Measurements from ENCODE around the gene KIR2DL4. TPM values are rescaled to one million over a fixed set of nuclear protein-coding genes. Genes with fewer than 3 reads are reported as not detected.
"Not testable (repeated sequence)": the region's sequence is repeated elsewhere in the genome, so short reads cannot be mapped to it uniquely, and the experiment has no call there.

The KIR2DL4 gene
- total and polyA plus RNA-seq, 4 donors, result 0.10 to 0.25 TPM; not detected in 2

DNA sequence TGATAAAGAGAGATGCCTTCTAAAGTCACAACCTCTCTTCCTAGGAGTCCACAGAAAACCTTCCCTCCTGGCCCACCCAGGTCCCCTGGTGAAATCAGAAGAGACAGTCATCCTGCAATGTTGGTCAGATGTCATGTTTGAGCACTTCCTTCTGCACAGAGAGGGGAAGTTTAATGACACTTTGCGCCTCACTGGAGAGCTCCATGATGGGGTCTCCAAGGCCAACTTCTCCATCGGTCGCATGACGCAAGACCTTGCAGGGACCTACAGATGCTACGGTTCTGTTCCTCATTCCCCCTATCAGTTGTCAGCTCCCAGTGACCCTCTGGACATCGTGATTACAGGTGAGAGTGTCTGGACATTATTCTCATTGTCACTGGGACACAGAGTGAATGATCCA lies 15.3 kb upstream of the KIR2DL4 start:
- not testable (repeated sequence) for H3K4me3 ChIP-seq (ENCODE audit: low read depth in 1 of 3, low read length in 3 of 3); DNase-seq (ENCODE audit: low spot score); H3K9me3 ChIP-seq (ENCODE audit: control insufficient read depth in 4 of 4, low read length in 3 of 4); H3K27me3 ChIP-seq (ENCODE audit: control insufficient read depth in 4 of 4, insufficient read depth in 4 of 4, low read length in 3 of 4); H3K9ac ChIP-seq (ENCODE audit: low read depth in 1 of 2, low read length in 2 of 2); H3K4me1 ChIP-seq (ENCODE audit: control insufficient read depth in 4 of 4, insufficient read depth in 4 of 4, low read length in 3 of 4); H3K36me3 ChIP-seq (ENCODE audit: control insufficient read depth in 4 of 4, insufficient read depth in 3 of 4, low read depth in 1 of 4, low read length in 3 of 4); H3K27ac ChIP-seq (ENCODE audit: low read depth in 1 of 2, low read length in 2 of 2)
- WGBS, result 72% methylated on average over 6 of the region's 6 CpGs

DNA sequence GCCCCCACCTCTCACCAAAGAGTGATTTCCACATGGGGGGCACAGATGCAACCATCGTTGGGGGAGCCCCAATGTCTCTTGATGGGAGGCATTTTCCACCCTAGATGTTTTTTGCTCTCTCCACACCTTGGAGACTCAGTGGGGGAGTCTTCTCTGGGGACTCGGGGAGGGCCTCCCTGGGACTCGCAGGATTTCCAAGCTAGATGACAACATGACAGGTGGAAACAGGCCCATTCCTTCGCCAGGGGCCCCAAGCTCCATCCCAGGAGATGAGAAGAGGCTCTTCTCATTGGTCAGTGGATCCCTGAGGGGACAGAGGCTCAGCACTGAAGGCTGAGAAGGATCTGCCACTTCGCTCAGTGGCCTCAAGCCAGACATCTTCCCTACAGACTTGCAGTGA lies 12.7 kb upstream of the KIR2DL4 start:
- H3K36me3 ChIP-seq (ENCODE audit: control insufficient read depth in 4 of 4, insufficient read depth in 3 of 4, low read depth in 1 of 4, low read length in 3 of 4), result no peaks in the 10 kb centered on the region
- TF ChIP-seq, protein P1, sequence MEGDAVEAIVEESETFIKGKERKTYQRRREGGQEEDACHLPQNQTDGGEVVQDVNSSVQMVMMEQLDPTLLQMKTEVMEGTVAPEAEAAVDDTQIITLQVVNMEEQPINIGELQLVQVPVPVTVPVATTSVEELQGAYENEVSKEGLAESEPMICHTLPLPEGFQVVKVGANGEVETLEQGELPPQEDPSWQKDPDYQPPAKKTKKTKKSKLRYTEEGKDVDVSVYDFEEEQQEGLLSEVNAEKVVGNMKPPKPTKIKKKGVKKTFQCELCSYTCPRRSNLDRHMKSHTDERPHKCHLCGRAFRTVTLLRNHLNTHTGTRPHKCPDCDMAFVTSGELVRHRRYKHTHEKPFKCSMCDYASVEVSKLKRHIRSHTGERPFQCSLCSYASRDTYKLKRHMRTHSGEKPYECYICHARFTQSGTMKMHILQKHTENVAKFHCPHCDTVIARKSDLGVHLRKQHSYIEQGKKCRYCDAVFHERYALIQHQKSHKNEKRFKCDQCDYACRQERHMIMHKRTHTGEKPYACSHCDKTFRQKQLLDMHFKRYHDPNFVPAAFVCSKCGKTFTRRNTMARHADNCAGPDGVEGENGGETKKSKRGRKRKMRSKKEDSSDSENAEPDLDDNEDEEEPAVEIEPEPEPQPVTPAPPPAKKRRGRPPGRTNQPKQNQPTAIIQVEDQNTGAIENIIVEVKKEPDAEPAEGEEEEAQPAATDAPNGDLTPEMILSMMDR (IDR thresholded peaks at IDR 0.05; ENCODE audit: low read depth, low read length, missing input control), result no peak
- WGBS, result 62% methylated on average over 5 of the region's 5 CpGs

DNA sequence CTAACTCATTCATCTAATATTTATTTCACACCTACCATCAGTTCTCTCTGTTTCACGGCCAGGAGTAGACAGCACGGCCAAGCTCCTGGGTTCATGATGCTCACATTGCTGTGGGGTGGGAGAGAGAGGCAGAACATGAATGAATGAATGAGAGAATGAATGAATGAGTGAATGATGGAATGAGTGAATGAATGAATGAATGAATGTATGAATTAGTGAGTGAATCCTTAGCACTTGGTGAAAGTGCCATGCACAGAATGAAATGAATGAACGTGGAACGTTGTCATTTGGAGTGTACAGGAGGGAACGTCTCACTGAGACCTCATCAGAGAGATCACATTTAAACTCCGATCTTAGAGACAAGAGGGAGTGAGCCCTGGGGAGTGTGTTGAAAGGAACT lies 11.9 kb upstream of the KIR2DL4 start:
- H3K4me3 ChIP-seq (ENCODE audit: low read depth in 1 of 3, low read length in 3 of 3), result no peak overlapping the region
- 83% methylated on average over 6 of the region's 6 CpGs for WGBS
- no peak overlapping the region for H3K27ac ChIP-seq (ENCODE audit: low read depth in 1 of 2, low read length in 2 of 2)
- H3K4me1 ChIP-seq (ENCODE audit: control insufficient read depth in 4 of 4, insufficient read depth in 4 of 4, low read length in 3 of 4), result no peaks in the 10 kb centered on the region
- no peak for DNase-seq (ENCODE audit: low spot score)
- H3K9ac ChIP-seq (ENCODE audit: low read depth in 1 of 2, low read length in 2 of 2), result no peak overlapping the region
- no peaks in the 10 kb centered on the region for H3K27me3 ChIP-seq (ENCODE audit: control insufficient read depth in 4 of 4, insufficient read depth in 4 of 4, low read length in 3 of 4)
- H3K36me3 ChIP-seq (ENCODE audit: control insufficient read depth in 4 of 4, insufficient read depth in 3 of 4, low read depth in 1 of 4, low read length in 3 of 4), result no peaks in the 10 kb centered on the region
- no peaks in the 10 kb centered on the region for H3K9me3 ChIP-seq (ENCODE audit: control insufficient read depth in 4 of 4, low read length in 3 of 4)
- TF ChIP-seq GABPA (IDR thresholded peaks at IDR 0.05 in 1 of 2, conservative IDR thresholded peaks at IDR 0.05 in 1 of 2) (no peak), FOXA2 (IDR thresholded peaks at IDR 0.05) (no peak), YY1 (IDR thresholded peaks at IDR 0.05) (no peak), FOXA1 (IDR thresholded peaks at IDR 0.05) (no peak), RAD21 (IDR thresholded peaks at IDR 0.05) (no peak), HNF4A (conservative IDR thresholded peaks at IDR 0.05) (no peak), SP1 (IDR thresholded peaks at IDR 0.05) (no peak)
- TF ChIP-seq, protein P2, sequence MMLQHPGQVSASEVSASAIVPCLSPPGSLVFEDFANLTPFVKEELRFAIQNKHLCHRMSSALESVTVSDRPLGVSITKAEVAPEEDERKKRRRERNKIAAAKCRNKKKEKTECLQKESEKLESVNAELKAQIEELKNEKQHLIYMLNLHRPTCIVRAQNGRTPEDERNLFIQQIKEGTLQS (IDR thresholded peaks at IDR 0.05), result no peak
- TF ChIP-seq, protein P3, sequence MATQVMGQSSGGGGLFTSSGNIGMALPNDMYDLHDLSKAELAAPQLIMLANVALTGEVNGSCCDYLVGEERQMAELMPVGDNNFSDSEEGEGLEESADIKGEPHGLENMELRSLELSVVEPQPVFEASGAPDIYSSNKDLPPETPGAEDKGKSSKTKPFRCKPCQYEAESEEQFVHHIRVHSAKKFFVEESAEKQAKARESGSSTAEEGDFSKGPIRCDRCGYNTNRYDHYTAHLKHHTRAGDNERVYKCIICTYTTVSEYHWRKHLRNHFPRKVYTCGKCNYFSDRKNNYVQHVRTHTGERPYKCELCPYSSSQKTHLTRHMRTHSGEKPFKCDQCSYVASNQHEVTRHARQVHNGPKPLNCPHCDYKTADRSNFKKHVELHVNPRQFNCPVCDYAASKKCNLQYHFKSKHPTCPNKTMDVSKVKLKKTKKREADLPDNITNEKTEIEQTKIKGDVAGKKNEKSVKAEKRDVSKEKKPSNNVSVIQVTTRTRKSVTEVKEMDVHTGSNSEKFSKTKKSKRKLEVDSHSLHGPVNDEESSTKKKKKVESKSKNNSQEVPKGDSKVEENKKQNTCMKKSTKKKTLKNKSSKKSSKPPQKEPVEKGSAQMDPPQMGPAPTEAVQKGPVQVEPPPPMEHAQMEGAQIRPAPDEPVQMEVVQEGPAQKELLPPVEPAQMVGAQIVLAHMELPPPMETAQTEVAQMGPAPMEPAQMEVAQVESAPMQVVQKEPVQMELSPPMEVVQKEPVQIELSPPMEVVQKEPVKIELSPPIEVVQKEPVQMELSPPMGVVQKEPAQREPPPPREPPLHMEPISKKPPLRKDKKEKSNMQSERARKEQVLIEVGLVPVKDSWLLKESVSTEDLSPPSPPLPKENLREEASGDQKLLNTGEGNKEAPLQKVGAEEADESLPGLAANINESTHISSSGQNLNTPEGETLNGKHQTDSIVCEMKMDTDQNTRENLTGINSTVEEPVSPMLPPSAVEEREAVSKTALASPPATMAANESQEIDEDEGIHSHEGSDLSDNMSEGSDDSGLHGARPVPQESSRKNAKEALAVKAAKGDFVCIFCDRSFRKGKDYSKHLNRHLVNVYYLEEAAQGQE (IDR thresholded peaks at IDR 0.05), result no peak
- TF ChIP-seq, protein P4, sequence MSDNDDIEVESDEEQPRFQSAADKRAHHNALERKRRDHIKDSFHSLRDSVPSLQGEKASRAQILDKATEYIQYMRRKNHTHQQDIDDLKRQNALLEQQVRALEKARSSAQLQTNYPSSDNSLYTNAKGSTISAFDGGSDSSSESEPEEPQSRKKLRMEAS (IDR thresholded peaks at IDR 0.05), result no peak
- TF ChIP-seq, protein P1 (IDR thresholded peaks at IDR 0.05; ENCODE audit: low read depth, low read length, missing input control), result no peak

More for the DNA sequence above, 12.7 kb upstream of the KIR2DL4 start:
- no peaks in the 10 kb centered on the region for H3K27me3 ChIP-seq (ENCODE audit: control insufficient read depth in 4 of 4, insufficient read depth in 4 of 4, low read length in 3 of 4)
- H3K9ac ChIP-seq (ENCODE audit: low read depth in 1 of 2, low read length in 2 of 2), result no peak overlapping the region
- no peak for DNase-seq (ENCODE audit: low spot score)
- no peak overlapping the region for H3K27ac ChIP-seq (ENCODE audit: low read depth in 1 of 2, low read length in 2 of 2)
- H3K4me3 ChIP-seq (ENCODE audit: low read depth in 1 of 3, low read length in 3 of 3), result no peak overlapping the region
- no peaks in the 10 kb centered on the region for H3K9me3 ChIP-seq (ENCODE audit: control insufficient read depth in 4 of 4, low read length in 3 of 4)
- no peaks in the 10 kb centered on the region for H3K4me1 ChIP-seq (ENCODE audit: control insufficient read depth in 4 of 4, insufficient read depth in 4 of 4, low read length in 3 of 4)
